Stimulated activated naive CD8-positive, alpha-beta T cell treated with anti-CD3 and anti-CD28 coated beads, Interleukin-15, amount 100 ng/mL, for 72 hours (primary cell): ENCODE measurements around the gene MUC2.
A peak's percentile ranks its signal among the peaks of the same experiment; 100 is the strongest.

Experiments
- ATAC-seq: fragments of 150-1000 bp; cut with Tn5 transposase; 2 replicates; pipeline ENCODE4 v1.10.0; 2021; ENCODE audit warnings: mild to moderate bottlenecking, moderate library complexity
- DNase-seq, 2 donors: peaks; one replicate each; pipeline ENCODE4 v3.0.0; 2021 to 2022
- H3K27ac Mint-ChIP-seq, 2 donors: one replicate each; pipeline ENCODE4 v1.8.0; 2022; ENCODE audit warnings: mild to moderate bottlenecking in 2 of 2, mixed read lengths in 2 of 2, moderate library complexity in 2 of 2
- H3K27me3 Mint-ChIP-seq: one replicate; pipeline ENCODE4 v1.8.0; 2022; ENCODE audit warnings: mixed read lengths
- H3K4me1 Mint-ChIP-seq: one replicate; pipeline ENCODE4 v1.8.0; 2022; ENCODE audit warnings: mild to moderate bottlenecking, mixed read lengths
- H3K4me3 Mint-ChIP-seq, 2 donors: one replicate each; pipeline ENCODE4 v1.8.0; 2022; ENCODE audit warnings: mild to moderate bottlenecking in 2 of 2, mixed read lengths in 2 of 2, moderate library complexity in 1 of 2
- H3K9me3 Mint-ChIP-seq, 2 donors: one replicate each; pipeline ENCODE4 v1.8.0; 2022; ENCODE audit warnings: mixed read lengths in 2 of 2

Gene MUC2

GRCh38 chr11:1053121-1053901 is 21.4 kb upstream of the MUC2 start:
- no peaks in the 10 kb centered on the region for H3K9me3 Mint-ChIP-seq
- H3K27me3 Mint-ChIP-seq = peaks cover 40% of the 10 kb centered on the region
- no peak overlapping the region for H3K27ac Mint-ChIP-seq
- no peak for ATAC-seq
- H3K4me1 Mint-ChIP-seq = peaks cover 6% of the 10 kb centered on the region
- no peak for DNase-seq
- no peak overlapping the region for H3K4me3 Mint-ChIP-seq

DNA sequence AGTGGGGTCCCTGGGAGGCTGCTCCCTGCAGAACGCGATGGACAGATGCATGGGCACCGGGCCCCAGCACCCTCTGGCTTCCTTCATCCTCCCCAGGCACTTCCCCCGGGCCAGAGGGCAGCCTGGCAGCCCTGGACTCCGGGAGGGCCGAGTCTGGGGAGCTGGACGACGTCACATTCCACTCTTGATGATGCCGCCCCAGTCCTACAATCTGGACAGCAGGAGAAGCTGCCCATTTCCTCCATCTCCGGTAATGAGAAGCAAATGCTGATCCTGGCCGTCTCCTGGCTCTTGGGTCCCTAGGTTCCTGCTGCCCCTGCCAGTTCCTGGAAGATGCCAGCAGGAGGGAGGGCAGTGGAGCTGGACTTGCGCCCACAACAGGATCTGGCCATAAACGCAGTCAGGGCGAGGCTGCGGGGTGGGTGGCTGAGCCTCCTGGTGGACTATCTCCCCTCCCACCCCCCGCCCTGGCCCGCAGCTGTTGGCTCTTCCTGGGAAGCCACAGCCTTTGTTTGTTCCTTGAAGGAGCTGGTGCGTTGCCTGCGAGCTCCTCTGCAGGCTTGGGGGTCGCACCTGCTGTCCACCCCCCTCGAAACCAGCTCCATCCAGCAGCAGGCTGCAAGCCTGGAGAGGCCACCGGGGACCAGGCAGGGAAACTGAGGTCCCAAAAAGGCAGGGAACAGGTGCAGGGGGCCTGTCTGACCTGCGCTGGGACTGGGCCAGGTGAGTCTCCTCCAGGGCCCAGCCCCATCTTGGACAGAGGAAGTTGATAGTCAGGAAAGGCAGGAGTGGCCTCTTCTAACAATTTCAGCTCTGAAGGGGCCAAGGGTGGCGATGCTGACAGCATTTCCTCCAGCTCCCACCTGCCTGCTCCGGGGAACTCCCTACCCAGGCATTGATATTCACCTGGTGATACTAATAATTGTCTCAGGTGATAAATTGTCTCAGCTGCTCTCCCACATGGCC is 20.2 kb upstream of the MUC2 start:
- Mint-ChIP-seq H3K9me3 (no peaks in the 10 kb centered on the region), H3K4me1 (peaks cover 6% of the 10 kb centered on the region), H3K27ac (no peak overlapping the region), H3K4me3 (no peak overlapping the region), H3K27me3 (peaks cover 29% of the 10 kb centered on the region)
- DNase-seq = no peak
- no peak for ATAC-seq

DNA sequence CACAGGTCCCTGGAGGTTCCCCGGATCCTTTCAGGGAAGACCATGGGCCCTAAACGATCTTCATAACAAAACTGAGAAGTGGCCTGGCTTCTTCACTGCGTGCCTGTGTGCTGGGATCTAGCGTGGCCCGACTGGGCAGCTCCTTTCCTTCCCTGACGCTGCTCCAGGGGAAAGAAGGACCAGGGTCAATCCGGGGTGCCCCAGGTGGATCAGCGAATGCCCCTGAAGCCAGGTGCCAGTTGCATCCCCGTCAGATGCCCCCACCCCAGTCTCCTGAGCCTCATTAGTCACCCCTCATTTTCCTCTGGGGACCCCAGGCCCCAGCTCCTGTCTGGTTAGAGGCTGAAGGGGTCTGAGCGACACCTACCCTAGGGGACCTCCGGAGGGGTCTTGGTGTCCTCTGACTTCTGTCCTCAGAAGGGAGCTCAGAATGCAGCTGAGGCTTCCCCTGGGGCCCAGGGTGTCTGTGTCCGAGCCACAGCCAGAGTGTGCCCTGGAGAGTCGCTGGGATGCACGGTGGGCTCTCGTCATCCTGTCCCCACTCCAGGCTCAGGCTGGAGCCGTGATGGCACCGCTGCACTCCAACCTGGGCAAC is 19.5 kb upstream of the MUC2 start:
- Mint-ChIP-seq H3K4me3 (no peak overlapping the region), H3K27ac (no peak overlapping the region), H3K9me3 (no peaks in the 10 kb centered on the region), H3K4me1 (peaks cover 6% of the 10 kb centered on the region), H3K27me3 (peaks cover 24% of the 10 kb centered on the region)
- DNase-seq (peak in 1 of 2 donors; percentile 7), ATAC-seq (no peak)

DNA sequence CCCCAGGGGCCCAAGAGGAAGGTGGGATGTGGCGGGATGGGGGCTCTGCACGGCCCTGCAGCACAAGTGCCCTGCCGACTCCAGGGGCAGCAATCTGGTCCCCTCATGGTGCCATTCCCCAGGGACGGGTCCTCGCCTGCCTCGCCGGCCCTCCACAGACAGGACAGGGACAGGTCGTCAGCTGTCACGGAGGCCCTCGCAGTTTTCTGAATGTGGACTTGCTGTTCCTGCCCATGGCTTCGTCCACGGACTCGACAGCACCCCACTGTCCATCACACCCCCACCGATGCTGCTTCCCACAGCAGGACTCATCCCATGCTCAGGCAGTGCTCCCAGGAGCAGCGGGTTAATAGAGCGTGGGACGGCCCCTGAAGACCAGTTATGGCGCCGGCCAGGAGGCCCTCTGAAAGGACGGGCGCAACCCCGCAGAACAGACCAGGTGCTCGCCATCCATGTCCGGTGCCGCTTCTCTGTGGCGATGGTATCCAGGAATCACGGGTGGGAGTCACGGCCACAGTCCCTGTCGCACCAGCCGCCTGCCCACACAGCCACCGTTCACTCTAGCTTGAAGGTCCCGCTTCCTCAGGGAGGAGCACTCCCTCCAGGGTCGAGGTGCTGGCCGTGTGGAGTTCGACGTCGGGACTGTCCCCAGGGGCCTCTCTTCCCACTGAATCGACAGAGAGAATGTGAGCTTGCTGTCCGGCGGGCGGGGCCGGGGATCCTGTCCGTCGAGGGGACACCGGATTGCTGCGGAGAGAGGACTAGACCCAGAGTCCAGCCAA is 18.5 kb upstream of the MUC2 start:
- H3K4me1 Mint-ChIP-seq = peaks cover 1% of the 10 kb centered on the region
- H3K27ac Mint-ChIP-seq = no peak overlapping the region
- H3K4me3 Mint-ChIP-seq = no peak overlapping the region
- DNase-seq = no peak
- no peak for ATAC-seq
- H3K9me3 Mint-ChIP-seq = no peaks in the 10 kb centered on the region
- peaks cover 14% of the 10 kb centered on the region for H3K27me3 Mint-ChIP-seq

GRCh38 chr11:1057806-1058205 is 16.9 kb upstream of the MUC2 start:
- Mint-ChIP-seq H3K9me3 (peaks cover 0 to 9% of the 10 kb centered on the region in 2 donors), H3K4me3 (no peak overlapping the region), H3K27ac (peak overlapping the region in 1 of 2 donors; percentile 72), H3K4me1 (peaks cover 7% of the 10 kb centered on the region), H3K27me3 (peaks cover 13% of the 10 kb centered on the region)
- DNase-seq (no peak), ATAC-seq (no peak)

GRCh38 chr11:1059759-1060158 is 14.9 kb upstream of the MUC2 start:
- H3K27ac Mint-ChIP-seq = no peak overlapping the region
- peaks cover 21% of the 10 kb centered on the region for H3K4me1 Mint-ChIP-seq
- H3K4me3 Mint-ChIP-seq = no peak overlapping the region
- ATAC-seq (no peak), DNase-seq (no peak)
- peaks cover 0 to 9% of the 10 kb centered on the region in 2 donors for H3K9me3 Mint-ChIP-seq
- peaks cover 13% of the 10 kb centered on the region for H3K27me3 Mint-ChIP-seq

GRCh38 chr11:1060410-1060809 is 14.3 kb upstream of the MUC2 start:
- Mint-ChIP-seq H3K4me1 (peaks cover 21% of the 10 kb centered on the region), H3K9me3 (peaks cover 0 to 9% of the 10 kb centered on the region in 2 donors), H3K27ac (no peak overlapping the region), H3K4me3 (no peak overlapping the region), H3K27me3 (peaks cover 14% of the 10 kb centered on the region)
- ATAC-seq (no peak), DNase-seq (no peak)

- Mint-ChIP-seq H3K9me3 (peaks cover 0 to 9% of the 10 kb centered on the region in 2 donors), H3K4me1 (peaks cover 21% of the 10 kb centered on the region), H3K27me3 (peaks cover 20% of the 10 kb centered on the region), H3K4me3 (no peak overlapping the region), H3K27ac (no peak overlapping the region)
- ATAC-seq (no peak), DNase-seq (no peak)
Measured at GRCh38 chr11:1060852-1061616, 13.6 kb upstream of the MUC2 start.

GRCh38 chr11:1062075-1062820 is 12.4 kb upstream of the MUC2 start:
- Mint-ChIP-seq H3K27ac (no peak overlapping the region), H3K9me3 (peaks cover 0 to 9% of the 10 kb centered on the region in 2 donors), H3K27me3 (peaks cover 13% of the 10 kb centered on the region), H3K4me3 (no peak overlapping the region), H3K4me1 (peaks cover 21% of the 10 kb centered on the region)
- ATAC-seq (no peak), DNase-seq (no peak)

DNA sequence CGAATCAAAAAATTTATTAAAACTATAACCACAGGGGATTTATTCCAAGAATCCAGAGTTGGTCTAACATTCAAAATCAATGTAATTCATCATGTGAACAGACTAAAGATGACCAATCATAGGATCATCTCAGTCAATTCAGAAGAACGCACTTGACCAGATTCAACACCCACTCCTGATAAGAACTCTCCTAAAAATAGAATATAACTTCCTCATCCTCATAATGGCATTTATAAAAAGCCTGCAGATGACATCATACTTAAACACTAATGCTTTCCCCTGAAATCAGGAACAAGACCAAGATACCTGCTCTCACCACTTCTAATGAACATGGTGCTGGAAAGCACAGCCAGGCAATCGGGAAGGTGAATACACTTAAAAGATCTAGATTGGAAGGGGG is 10.5 kb upstream of the MUC2 start:
- Mint-ChIP-seq H3K9me3 (peaks cover 0 to 9% of the 10 kb centered on the region in 2 donors), H3K4me1 (peaks cover 21% of the 10 kb centered on the region), H3K27me3 (peaks cover 8% of the 10 kb centered on the region), H3K27ac (no peak overlapping the region), H3K4me3 (no peak overlapping the region)
- ATAC-seq (no peak), DNase-seq (no peak)

GRCh38 chr11:1067812-1068496 is 6.7 kb upstream of the MUC2 start:
- no peaks in the 10 kb centered on the region for H3K9me3 Mint-ChIP-seq
- no peak for DNase-seq
- no peak overlapping the region for H3K4me3 Mint-ChIP-seq
- no peak overlapping the region for H3K27ac Mint-ChIP-seq
- ATAC-seq = no peak
- peaks cover 8% of the 10 kb centered on the region for H3K27me3 Mint-ChIP-seq
- H3K4me1 Mint-ChIP-seq = peaks cover 13% of the 10 kb centered on the region

GRCh38 chr11:1069740-1070139 is 4.9 kb upstream of the MUC2 start:
- no peak overlapping the region for H3K27ac Mint-ChIP-seq
- DNase-seq = no peak
- no peak overlapping the region for H3K4me3 Mint-ChIP-seq

DNA sequence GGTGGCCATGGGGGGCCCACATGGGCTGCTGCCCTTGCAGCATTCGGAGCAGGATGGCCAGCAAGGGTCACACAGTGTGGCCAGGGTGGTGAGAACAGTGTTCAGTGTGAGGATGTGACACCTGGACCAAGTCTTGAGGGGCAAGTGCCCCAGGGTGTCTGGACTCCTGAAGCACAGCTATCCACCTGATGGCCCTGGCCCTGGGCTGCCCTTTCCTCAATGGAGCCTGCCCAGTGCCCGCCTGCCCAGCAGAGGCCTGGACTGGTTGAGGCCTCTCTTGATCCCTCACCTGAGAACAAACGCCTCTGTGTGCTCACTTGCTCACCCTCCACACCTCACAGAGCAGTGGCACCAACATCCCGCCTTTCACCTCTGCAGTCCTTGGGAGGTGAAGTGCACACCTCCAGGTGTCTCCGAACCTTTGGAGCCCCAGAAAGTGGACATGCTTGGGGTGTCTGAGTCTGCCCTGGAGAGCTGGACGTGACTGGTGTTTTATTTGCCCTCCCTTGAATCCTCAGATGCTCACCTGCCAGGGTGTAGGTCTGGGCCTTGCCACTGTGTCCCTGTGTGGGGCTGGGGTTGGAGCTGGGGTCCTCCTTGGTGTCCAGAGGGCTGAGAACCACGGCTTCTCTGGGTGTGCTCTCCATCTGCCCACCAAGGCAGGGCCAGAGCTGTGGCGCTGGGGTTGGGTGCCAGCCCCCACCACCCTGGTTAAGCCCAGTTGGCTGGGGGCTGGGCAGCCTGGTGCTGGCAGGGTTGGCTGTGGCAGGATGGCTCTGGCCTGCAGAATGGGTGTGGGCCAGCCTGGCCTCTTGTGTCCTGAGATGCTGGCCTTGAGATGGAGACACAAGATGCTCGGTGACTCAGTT is 3.8 kb upstream of the MUC2 start:
- peaks cover 2% of the 10 kb centered on the region for H3K27me3 Mint-ChIP-seq
- H3K4me1 Mint-ChIP-seq = no peaks in the 10 kb centered on the region
- H3K9me3 Mint-ChIP-seq = no peaks in the 10 kb centered on the region
- no peak overlapping the region for H3K4me3 Mint-ChIP-seq
- H3K27ac Mint-ChIP-seq = no peak overlapping the region
- ATAC-seq (no peak), DNase-seq (no peak)

More at GRCh38 chr11:1069740-1070139, 4.9 kb upstream of the MUC2 start:
- no peak for ATAC-seq
- no peaks in the 10 kb centered on the region for H3K9me3 Mint-ChIP-seq
- H3K4me1 Mint-ChIP-seq = no peaks in the 10 kb centered on the region
- H3K27me3 Mint-ChIP-seq = peaks cover 8% of the 10 kb centered on the region
